ENCODE measurements around the gene IDH2. TPM values are rescaled to one million over a fixed set of nuclear protein-coding genes. Genes with fewer than 3 reads are reported as not detected.

Gene IDH2
- total RNA-seq, 2 donors from 2014 or later: 24.5 to 46.6 TPM

DNA sequence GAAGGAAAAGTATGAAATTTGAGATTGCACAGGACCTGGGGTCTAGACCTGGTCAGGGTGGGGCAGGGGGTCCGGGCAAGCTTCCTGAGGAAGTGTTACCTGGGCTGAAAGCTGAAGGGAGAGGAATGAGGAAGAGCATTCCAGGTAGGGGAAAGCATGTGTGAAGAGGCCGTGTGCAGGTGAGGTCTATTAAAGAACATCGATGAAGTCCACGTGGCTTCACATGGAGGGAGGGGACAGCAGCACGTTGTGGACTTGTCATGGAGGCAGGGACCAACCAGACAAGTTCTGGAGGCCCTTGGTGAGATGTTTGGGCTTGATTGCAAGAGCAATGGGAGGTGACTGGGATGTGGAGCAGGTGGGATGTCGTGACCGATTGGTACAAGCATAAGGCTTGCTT lies 47.1 kb downstream of the IDH2 start:
- Histone ChIP-seq H3K9me3 (no peaks in the 10 kb centered on the region), H3K27me3 (replicated peaks; ENCODE audit: insufficient read depth) (no peaks in the 10 kb centered on the region), H3K27ac (no peak overlapping the region), H3K4me1 (ENCODE audit: control insufficient read depth in 1 of 2, low read depth in 2 of 2) (no peaks in the 10 kb centered on the region), H3K4me3 (no peak overlapping the region), H3K36me3 (no peaks in the 10 kb centered on the region)
- DNase-seq (ENCODE audit: low spot score) (no peak), ATAC-seq (ENCODE audit: insufficient number of reproducible peaks, low FRiP score, low read depth) (no peak)
- TF ChIP-seq, protein P1, sequence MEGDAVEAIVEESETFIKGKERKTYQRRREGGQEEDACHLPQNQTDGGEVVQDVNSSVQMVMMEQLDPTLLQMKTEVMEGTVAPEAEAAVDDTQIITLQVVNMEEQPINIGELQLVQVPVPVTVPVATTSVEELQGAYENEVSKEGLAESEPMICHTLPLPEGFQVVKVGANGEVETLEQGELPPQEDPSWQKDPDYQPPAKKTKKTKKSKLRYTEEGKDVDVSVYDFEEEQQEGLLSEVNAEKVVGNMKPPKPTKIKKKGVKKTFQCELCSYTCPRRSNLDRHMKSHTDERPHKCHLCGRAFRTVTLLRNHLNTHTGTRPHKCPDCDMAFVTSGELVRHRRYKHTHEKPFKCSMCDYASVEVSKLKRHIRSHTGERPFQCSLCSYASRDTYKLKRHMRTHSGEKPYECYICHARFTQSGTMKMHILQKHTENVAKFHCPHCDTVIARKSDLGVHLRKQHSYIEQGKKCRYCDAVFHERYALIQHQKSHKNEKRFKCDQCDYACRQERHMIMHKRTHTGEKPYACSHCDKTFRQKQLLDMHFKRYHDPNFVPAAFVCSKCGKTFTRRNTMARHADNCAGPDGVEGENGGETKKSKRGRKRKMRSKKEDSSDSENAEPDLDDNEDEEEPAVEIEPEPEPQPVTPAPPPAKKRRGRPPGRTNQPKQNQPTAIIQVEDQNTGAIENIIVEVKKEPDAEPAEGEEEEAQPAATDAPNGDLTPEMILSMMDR (IDR thresholded peaks at IDR 0.05): no peak

DNA sequence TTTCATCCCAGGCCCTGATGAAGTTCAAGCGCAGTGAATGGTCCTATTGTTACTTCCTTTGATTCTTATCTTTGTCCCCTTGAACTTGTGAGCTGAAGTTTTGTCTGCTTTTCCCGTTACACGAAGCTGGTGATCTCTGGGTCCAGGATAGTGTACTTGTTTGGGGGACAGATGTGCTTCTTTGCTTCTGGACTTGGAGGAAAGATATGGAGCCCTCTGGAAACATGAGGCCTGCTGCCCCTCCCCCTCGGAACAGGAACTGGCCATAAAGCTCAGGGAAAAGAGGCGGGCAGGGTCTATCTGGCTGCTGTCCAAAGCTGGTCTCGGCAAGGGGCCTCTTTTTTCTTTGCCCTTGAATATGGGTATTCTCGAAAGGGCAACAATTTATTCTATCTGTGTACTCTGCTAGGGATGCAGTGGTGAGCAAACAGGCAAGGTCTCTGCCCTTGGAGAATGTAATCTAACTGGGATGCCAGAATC lies 47.6 kb downstream of the IDH2 start:
- Histone ChIP-seq H3K4me3 (no peak overlapping the region), H3K36me3 (no peaks in the 10 kb centered on the region), H3K27ac (no peak overlapping the region), H3K4me1 (ENCODE audit: control insufficient read depth in 1 of 2, low read depth in 2 of 2) (no peaks in the 10 kb centered on the region), H3K9me3 (no peaks in the 10 kb centered on the region), H3K27me3 (replicated peaks; ENCODE audit: insufficient read depth) (no peaks in the 10 kb centered on the region)
- DNase-seq (ENCODE audit: low spot score) (no peak), ATAC-seq (ENCODE audit: insufficient number of reproducible peaks, low FRiP score, low read depth) (no peak)
- TF ChIP-seq, protein P1 (IDR thresholded peaks at IDR 0.05): no peak

DNA sequence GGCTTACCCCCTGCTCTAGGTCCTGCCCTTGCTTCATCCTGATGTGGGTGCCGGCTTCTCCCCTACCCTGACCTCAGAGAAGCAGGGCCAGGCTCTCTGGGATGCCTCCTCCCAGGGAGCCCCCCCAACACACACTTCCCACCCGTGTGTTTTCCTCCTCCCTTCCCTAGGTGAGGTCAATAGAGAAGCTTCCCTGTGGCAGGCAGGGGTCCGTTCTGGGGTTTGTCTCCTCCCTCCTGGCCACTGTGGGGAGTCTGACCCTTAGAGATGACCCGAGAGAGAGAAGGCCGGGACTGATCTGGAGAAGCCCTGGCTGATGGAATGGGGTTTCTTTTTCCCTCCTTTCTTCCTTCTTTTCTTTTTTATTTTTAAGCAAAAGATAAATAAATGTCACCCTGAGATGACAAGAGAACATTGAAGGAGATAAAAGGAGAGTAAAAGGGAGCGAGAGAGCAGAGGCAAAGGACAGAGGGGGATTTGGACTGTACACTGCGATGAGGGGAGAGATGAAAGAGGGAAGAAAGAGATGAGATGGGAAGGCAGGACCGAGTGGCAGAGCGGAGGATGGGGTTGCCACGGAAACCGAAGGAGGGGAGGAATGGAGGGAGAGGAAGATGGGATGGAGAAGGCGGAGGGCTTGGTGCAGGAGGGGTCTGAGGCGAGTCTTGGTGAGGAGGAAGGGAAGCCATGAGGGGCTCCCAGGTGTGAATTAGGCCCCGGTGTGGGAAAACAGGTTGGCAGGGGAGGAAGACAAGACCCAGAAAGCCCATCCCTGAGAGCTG lies 48.4 kb downstream of the IDH2 start:
- Histone ChIP-seq H3K27ac (no peak overlapping the region), H3K36me3 (no peaks in the 10 kb centered on the region), H3K4me1 (ENCODE audit: control insufficient read depth in 1 of 2, low read depth in 2 of 2) (no peaks in the 10 kb centered on the region)

DNA sequence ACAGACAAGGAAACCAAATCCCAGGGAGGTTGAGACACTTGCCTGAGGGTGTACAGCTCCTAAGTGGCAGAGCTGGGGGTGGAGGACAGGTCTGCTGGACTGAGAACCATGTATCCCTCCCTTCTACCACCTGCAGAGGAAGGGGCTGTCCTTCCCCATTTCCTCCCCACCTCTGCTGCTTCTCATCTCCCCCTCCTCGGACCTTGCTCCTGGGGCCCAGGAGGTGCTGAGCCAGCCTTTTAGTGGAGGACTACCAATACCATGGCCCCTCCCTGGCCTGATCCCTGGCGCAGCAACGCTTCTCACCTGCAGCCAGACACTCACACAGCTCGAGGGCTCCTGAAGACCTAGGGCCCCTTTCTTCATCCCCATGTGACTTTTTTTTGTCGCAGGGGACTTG lies 50.4 kb downstream of the IDH2 start:
- ATAC-seq (ENCODE audit: insufficient number of reproducible peaks, low FRiP score, low read depth) (no peak), DNase-seq (ENCODE audit: low spot score) (no peak)
- Histone ChIP-seq H3K36me3 (no peaks in the 10 kb centered on the region), H3K4me3 (no peak overlapping the region), H3K4me1 (ENCODE audit: control insufficient read depth in 1 of 2, low read depth in 2 of 2) (peaks cover 6 to 15% of the 10 kb centered on the region in 2 donors), H3K9me3 (no peaks in the 10 kb centered on the region), H3K27me3 (replicated peaks; ENCODE audit: insufficient read depth) (no peaks in the 10 kb centered on the region), H3K27ac (no peak overlapping the region)
- TF ChIP-seq, protein P1 (IDR thresholded peaks at IDR 0.05): no peak

More for the DNA sequence above, 48.4 kb downstream of the IDH2 start:
- H3K9me3 ChIP-seq: no peaks in the 10 kb centered on the region
- no peak for DNase-seq (ENCODE audit: low spot score)
- ATAC-seq (ENCODE audit: insufficient number of reproducible peaks, low FRiP score, low read depth): no peak
- TF ChIP-seq, protein P1 (IDR thresholded peaks at IDR 0.05): no peak
- H3K4me3 ChIP-seq: no peak overlapping the region
- H3K27me3 ChIP-seq (replicated peaks; ENCODE audit: insufficient read depth): no peaks in the 10 kb centered on the region

DNA sequence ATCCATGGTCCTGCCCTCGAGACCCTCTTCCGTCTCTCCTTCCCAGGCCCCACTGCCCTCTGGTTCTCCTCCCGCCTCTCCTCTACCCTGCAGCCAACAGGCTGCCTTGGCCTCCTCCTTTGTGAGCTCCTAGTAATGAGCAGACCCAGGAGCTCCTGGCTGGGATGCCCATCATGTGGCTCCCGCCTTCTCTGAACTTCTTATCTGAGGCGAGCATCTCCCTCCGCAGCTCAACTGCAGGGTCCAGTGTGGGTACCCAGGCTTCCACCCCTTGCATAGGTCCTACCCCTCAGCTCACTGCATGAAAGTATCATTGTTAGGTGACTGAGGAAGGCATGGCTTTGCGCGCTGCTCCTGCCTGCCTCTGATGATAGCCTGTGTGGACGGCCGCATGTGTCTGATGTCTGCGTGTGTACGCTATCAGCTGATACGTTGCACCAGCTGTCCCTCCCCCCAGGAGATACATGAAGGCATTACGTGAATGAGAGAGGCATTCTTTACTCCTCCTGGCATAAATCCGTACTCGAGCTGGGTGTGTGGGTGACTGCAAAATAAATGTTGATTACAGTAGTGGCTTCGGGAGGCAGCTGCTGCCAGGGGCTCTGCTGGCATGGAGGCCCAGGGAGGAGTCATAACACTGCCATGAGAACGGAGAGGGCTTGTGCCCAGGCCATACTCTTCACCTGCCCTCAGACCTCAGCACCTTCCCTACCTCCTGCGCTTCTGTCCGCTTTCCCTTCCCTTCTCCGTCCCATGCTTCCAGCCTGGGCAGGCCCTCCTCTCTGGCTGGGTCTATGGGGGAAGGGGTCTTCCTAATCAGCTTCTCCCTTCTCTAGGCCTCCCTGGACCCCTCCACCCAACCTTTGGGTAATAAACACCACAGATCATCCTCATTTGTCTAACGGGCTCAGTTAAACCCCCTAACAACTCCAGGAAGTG lies 52.3 kb downstream of the IDH2 start:
- ATAC-seq (ENCODE audit: insufficient number of reproducible peaks, low FRiP score, low read depth): no peak
- peaks cover 15 to 17% of the 10 kb centered on the region in 2 donors for H3K4me1 ChIP-seq (ENCODE audit: control insufficient read depth in 1 of 2, low read depth in 2 of 2)
- H3K27me3 ChIP-seq (replicated peaks; ENCODE audit: insufficient read depth): no peaks in the 10 kb centered on the region
- TF ChIP-seq, protein P1 (IDR thresholded peaks at IDR 0.05): no peak
- no peak overlapping the region for H3K4me3 ChIP-seq
- H3K9me3 ChIP-seq: no peaks in the 10 kb centered on the region
- H3K27ac ChIP-seq: no peak overlapping the region
- H3K36me3 ChIP-seq: no peaks in the 10 kb centered on the region
- no peak for DNase-seq (ENCODE audit: low spot score)

Data from thoracic aorta (tissue), 2 donors.